ENCODE measurements around the gene IRGC.

DNA sequence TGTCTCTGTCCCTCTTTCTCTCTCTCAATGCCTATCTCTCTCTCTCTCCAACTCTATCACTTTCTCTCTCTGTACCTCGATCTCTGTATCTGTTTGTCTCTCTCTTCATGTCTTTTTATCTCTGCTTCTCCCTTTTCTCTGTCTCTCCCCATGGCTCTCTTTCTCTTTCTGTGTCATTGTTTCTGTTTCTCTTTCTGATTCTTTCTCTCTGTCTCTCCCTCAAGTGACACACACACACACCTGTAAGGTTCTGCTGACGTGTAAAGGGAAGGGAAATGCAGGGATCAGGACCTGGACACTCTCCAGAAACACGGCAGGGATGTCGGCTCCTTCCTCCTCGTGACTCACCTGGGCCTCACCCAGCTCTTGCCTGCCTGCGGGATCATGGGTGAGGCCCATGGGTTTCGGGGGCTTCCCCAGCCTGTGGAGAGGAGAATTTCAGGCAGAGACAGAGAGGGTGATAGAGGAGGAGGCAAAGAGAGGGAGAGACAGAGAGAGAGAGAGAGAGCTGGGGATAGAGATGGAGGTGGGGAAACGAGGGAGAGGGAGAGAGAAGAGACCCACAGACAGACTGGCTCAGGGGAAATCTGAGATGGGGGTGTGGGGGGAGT is 40.5 kb upstream of the IRGC start:
- TF ChIP-seq, protein P1, sequence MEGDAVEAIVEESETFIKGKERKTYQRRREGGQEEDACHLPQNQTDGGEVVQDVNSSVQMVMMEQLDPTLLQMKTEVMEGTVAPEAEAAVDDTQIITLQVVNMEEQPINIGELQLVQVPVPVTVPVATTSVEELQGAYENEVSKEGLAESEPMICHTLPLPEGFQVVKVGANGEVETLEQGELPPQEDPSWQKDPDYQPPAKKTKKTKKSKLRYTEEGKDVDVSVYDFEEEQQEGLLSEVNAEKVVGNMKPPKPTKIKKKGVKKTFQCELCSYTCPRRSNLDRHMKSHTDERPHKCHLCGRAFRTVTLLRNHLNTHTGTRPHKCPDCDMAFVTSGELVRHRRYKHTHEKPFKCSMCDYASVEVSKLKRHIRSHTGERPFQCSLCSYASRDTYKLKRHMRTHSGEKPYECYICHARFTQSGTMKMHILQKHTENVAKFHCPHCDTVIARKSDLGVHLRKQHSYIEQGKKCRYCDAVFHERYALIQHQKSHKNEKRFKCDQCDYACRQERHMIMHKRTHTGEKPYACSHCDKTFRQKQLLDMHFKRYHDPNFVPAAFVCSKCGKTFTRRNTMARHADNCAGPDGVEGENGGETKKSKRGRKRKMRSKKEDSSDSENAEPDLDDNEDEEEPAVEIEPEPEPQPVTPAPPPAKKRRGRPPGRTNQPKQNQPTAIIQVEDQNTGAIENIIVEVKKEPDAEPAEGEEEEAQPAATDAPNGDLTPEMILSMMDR (IDR thresholded peaks at IDR 0.05) = no peak
- peak in 2 of 3 donors; percentile 39 to 41 for TF ChIP-seq POLR2A (IDR thresholded peaks at IDR 0.05)
